Lung microvascular endothelial cell (primary cell): ENCODE data around the gene ASB15. TPM values are rescaled to one million over a fixed set of nuclear protein-coding genes. Genes with fewer than 3 reads are reported as not detected.
"Not testable (repeated sequence)": the region's sequence is repeated elsewhere in the genome, so short reads cannot be mapped to it uniquely, and the experiment has no call there.

Experiments used
- DNase-seq, 2 donors: peaks; one replicate each; pipeline versions ENCODE4 v3.0.0 to v3.0.0-alpha.2; 2010; ENCODE audit warnings: low read depth in 2 of 2
- total RNA-seq: library from RNA; depleted of rRNA; stranded (reverse); fragments of >200 nt; gene quantifications from 2 replicates; pipeline ENCODE4 v1.2.1, GENCODE V29; 2014

The ASB15 gene
- total RNA-seq = not detected in 2 replicates

DNA sequence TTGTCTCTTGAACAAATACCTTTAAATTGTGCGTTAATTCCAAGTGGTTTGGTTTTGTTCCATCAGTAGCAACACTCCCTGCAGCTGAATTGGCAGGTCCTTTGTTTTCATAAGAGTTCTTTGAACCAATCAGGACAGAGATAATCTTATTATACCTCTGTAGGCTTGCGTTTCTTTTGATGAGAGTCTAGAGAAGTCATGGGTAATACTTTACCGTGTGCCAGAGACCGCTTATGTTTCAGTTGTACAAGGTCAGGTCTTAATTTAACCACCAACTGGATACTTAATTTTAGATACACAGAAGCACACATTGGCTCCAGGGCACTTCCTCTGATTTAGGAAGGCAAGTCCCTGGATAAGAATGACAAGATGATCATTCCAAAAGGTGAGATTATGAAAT, at the start of gene ASB15:
Gene ASB15, plus strand, starts transcription at position 292 of the 400 bp plus-strand sequence. CDS start 12,682 bp downstream, outside the sequence.
- no peak for DNase-seq

- not testable (repeated sequence) for DNase-seq
Observed at GRCh38 chr7:123552134-123552533, 49.5 kb upstream of the ASB15 start.

DNA sequence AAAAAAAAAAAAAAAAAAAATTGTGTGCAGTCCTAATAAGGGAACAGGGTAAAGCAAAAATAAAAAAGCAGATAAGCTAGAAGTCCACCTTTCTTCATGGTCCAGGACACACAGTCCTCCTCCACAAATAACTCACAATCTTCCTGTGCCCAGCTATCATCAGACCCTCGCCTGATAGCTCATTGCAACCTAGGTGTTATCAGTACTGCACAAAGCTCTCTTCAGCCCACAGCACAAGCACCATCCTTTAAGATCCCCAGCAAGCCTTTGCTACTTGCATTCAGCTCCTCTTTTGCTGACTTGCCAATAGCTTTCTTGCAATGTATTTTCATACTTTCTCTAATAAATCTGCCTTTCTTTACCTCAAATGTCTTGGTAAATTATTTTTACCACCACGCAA, 49.0 kb upstream of the ASB15 start:
- DNase-seq = no peak

GRCh38 chr7:123553159-123553558, 48.5 kb upstream of the ASB15 start:
- DNase-seq = no peak

GRCh38 chr7:123555484-123555883, 46.1 kb upstream of the ASB15 start:
- no peak for DNase-seq

GRCh38 chr7:123557016-123557397, 44.6 kb upstream of the ASB15 start:
- DNase-seq = no peak

DNA sequence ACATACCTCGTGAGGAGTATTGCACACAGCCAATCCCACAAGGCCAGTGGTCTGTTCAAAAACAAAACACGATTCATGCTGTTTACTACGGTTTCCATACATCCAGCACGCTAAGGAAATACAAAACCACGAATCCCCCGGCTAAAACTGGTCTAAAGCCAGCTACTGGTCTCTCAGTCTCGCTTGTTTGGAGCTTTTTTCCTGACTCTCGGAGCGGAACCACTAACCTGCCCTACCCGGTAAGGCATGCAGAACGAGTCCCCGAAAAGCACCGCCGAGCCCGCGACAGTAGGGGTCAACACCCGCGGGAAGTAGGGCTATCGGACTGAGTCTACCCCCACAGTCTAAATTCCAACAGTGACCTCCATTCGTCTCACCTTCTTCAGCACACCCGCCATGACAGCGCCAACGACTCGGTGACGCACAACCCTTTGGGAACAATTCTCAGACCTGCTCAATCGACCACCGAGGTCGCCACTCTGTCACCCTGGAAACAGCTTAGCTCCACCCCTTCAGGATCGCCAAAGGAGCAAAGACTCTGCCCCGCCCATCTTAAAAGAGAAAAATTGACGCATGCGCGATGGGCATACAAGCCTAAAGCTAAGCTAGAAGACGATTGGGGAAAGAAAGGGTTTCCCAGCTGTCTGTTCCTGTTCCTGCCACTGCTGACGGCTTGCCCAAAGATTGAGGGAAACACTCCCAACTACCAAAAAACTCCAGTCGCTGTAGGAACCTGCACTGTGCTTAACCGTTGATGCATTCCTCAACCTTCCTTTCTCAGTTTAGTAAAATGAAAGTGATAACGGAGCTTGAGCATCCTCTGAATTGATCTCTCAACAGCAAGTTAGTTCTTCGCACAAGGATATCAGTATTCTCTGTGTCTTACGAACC, 44.0 kb upstream of the ASB15 start, which contains the start of gene NDUFA5:
Gene NDUFA5, minus strand, starts transcription at position 421 of the 891 bp plus-strand sequence. Its CDS starts 23 bp downstream, at position 398.
- peak; percentile 98 to 99 for DNase-seq

GRCh38 chr7:123558289-123558874, 43.2 kb upstream of the ASB15 start:
- no peak for DNase-seq

DNA sequence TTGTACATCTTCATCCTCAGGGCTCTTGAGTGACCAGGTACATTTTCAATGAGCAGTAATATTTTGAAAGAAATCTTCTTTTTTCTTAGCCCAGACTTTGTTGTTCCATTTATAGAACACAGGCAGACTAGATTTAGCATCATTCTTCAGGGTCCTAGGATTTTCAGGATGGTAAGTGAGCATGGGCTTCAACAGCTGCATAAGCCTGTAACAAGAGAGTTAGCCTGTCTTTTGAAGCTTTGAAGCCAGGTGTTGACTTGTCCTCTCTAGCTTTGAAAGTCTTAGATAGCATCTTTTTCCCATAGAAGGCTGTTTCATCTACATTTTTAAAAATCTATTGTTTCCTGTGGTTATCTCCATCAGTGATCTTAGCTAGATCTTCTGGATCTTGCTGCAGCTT, 39.5 kb upstream of the ASB15 start:
- no peak for DNase-seq

DNA sequence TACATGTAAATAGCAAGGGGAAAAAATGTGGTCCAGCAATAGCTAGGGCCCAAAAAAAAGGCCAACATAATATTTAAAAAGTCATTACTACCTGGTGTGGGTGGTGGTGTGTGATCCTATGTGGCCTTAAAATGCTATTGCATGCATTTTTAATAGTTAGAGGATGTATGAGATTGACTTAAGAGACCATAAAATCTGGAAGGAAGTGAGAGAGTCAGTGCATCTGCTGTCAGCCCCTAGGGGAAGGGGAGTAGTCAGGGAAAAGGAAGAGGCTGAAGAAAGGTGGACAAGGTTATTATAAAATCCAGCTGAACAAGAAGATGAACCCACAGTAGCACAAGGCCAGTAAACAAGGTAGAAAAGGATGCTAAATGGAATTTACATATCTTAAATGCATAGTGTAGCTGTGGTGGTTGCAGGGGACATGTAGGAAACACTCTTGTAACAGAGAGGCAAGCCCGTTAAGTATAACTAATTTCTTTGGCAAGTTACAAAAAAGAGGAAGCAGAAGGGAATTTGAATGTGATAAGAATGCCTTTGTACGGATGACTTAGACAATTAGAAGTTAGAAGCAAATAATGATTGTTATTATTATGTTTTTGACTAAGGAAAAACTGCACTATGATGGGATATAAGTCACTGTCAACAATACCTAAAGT, 32.1 kb upstream of the ASB15 start:
- DNase-seq = peak in 1 of 2 donors; percentile 13

GRCh38 chr7:123570390-123571182, 31.0 kb upstream of the ASB15 start:
- DNase-seq = peak; percentile 58 to 83

- DNase-seq = no peak
Observed at GRCh38 chr7:123571187-123571586, 30.4 kb upstream of the ASB15 start.

DNA sequence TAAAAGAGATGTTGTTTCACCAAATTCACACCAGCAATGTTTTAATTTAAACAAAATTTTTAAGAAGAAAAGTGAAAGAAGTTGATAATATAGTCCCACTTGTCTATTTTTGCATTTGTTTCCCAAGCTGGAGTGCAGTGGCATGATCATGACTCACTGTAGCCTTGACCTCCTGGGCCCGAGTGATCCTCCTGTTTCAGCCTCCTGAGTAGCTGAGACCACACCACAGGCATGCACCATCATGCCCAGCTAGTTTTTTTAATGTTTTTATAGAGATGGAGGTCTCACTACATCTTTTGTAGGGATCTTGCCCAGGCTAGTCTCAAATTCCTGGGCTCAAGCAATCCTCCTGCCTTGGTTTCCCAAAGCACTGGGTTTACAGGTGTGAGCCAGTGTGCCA, 29.9 kb upstream of the ASB15 start:
- DNase-seq = peak in 1 of 2 donors; percentile 3

DNA sequence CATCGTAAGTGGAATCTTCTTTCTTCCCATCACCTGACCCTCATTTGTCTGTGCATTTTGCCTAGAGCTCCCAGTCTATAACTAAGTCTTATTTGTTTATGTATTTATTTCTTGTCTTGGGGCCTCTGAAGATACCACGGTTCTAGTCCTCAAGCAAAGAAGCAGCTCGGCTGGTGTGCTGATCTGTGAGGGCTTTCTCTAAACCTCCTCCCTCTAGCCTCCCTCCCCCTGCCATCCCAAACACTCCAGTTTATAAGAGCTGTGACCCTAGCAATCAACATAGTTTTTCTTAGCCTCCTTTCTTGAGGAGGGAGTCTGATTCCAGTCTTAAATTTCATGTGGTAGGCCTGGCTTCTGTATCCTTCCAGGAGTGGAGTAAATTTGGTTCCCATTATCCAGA, 28.3 kb upstream of the ASB15 start:
- no peak for DNase-seq

- no peak for DNase-seq
Observed at GRCh38 chr7:123573896-123574467, 27.6 kb upstream of the ASB15 start.

DNA sequence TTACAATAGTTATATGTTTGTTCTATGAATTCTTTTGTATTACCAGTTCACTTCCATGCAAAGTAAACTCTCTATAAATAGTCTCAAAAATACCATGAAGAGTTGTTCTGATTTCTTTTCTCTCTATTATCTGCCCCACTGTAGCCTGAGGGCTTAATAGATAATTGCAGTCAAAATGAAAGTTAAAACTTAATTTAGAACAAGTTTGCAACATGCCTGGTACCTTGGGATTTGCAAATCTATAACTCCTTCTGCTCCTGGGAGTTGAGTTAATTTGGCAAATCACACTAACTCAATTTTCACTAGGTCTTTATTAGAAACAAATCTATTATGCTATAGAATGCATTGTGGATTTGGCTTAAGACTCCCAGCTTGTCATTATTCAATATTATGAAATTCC, 22.2 kb upstream of the ASB15 start:
- DNase-seq = no peak

DNA sequence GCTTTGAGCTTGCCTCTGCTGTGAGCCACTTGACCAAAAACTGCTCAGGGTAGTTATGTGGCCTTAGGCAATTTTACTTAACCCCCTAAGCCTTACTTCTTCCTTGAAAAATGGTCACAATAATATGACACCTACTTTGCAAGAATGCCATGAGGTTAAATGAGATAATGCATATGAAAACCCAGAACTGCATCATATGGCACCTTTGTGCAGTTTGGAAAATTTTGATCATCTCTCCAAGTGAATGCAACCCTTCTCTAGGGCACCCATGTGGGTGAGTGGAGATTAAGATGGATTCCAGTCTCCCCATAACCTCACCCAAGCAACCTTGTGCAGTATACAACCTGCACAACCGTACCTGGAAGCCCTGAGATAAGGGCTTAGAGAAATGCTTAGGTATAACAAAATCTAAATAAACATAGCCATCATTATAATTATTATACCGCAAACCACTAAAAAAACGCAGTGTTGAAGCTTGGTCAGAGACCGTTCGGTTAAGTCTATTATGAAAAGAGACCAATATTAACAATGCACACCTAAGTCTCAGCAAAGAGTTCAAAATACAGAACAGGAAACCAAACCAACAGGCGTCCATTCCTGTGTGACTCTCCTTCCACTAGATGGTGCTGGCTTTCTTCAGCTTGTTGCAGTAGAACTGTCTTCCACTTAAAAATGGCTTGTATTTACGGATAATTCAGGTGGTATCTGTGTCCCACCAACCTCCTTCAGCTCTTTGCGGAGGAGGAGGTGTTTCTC, 21.0 kb upstream of the ASB15 start:
- peak; percentile 58 to 64 for DNase-seq

DNA sequence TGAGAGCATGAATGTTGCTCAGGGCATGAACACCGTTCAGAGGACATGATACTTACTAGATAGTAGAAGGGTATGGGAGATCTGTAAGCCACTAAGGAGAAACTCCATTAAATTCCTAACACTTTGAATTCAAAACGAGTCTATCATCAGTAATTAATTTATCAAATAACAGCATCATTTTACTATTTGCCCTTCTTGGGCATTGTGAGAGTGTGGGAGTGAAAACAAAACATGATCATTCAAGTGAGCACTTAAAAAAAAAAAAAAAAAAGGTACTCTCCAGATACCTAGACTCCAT, 20.5 kb upstream of the ASB15 start:
- no peak for DNase-seq

DNA sequence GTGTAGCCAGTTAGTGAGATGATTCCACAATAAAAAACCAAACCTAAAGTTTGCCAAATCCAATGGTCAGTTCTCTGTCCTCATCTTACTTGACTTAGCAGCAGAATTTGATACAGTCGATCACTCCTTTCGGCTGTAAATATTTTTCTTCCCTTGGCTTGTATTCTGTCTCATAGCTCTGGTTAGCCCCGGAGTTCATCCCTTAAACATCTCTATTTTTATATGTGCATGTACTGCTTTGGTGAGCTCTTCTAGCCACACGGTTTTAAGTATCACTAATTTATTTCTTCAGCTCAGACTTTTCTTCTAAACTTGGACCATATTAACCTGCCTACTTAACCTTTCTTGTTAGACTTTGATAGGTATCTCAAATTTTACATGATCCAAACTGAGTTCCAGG, 17.8 kb upstream of the ASB15 start:
- DNase-seq = no peak

- DNase-seq = no peak
Observed at GRCh38 chr7:123588376-123588775, 13.2 kb upstream of the ASB15 start.

DNA sequence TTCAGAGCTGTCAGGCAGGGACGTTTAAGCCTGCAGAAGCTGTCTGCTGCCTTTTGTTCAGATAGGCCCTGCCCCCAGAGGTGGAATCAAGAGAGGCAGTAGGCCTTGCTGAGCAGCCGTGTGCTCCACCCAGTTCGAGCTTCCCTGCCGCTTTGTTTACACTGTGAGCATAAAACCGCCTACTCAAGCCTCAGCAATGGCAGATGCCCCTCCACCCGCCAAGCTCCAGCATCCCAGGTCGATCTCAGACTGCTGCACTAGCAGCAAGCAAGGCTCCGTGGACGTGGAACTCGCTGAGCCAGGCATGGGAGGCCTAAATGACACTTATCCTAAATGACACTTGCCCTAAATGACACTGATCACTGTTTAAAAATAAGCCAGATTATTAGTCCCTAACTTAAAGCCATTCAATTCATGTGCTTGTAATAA, 6.8 kb upstream of the ASB15 start:
- DNase-seq = no peak
